ENCODE data around the gene GPR25.

Gene GPR25

GRCh38 chr1:200872446-200873115, at the start of gene GPR25:
TSS of gene GPR25 (plus strand) at chr1:200872981. CDS start at chr1:200873038, 57 bp downstream.
- DNase-seq (ENCODE audit: low spot score), result no peak

- DNase-seq (ENCODE audit: low spot score), result no peak
Observed at GRCh38 chr1:200831091-200831490, 41.7 kb upstream of the GPR25 start.

DNA sequence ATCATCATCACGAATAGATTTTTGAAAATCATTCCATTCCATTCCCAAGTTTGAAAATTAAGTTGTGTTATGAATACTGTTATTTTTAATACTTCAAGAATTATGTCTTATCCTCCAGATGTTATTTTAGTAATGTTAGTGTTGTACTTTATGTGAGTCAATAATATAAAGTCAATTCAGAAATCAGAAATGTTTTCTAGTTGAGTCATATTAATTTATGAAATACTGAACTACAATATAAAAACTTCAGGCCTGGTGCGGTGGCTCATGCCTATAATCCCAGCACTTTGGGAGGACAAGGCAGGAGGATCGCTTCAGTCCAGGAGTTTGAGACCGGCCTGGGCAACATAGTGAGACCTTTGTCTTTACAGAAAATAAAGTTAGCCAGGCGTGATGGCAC, 38.4 kb upstream of the GPR25 start:
- no peak for DNase-seq (ENCODE audit: low spot score)

DNA sequence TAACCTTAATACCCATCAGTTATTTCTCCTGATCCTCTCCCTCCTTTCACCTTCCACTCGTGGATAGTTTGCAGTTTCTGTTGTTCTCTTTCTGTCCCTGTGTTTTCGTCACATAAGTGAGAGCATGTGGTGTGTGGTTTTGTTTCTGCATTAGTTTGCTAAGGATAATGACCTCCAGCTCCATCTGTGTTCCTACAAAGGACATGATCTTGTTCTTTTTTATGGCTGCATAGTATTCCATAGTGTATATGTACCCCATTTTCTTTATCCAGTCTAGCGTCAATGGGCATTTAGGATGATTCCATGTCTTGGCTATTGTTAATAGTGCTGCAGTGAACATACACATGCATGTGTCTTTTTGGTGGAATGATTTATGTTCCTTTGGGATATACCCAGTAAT, 36.6 kb upstream of the GPR25 start:
- no peak for DNase-seq (ENCODE audit: low spot score)

- DNase-seq (ENCODE audit: low spot score), result no peak
Observed at GRCh38 chr1:200837931-200838571, 34.7 kb upstream of the GPR25 start.

DNA sequence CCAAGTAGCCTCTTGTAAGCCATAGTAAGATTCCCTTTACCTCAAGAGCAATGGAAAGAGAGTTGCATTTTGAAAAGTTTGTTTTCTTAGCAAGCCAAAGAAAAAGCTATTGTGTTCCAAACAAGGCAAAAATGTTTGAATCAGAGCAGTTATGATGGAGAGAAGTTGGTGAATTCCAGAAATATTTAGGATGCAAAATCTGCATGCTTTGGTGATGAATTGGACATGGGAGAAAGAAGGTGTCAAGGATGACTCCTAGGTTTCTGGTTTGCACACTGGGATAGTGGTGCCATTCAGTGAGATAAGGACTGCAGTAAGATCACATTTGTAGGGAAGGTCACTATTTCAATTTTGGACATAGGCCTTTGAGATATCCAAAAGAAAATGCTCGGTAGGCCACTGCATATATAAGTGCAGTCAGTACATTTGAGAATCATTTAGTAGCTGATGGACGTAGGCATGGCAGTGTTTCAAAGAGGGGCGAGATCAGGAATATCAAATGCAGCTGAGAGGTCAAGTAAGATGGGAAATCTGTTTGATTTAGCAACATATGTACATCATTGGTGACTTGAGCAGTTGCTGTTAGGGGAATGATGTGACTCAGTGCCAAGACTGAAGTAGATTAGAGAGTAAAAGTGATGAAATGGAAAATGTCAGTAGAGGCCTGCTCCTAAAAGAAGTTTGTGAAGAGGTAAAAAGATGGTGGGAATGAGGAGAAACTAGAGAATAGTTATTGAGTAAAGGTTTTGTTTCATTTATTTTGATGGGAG, 33.9 kb upstream of the GPR25 start:
- no peak for DNase-seq (ENCODE audit: low spot score)

DNA sequence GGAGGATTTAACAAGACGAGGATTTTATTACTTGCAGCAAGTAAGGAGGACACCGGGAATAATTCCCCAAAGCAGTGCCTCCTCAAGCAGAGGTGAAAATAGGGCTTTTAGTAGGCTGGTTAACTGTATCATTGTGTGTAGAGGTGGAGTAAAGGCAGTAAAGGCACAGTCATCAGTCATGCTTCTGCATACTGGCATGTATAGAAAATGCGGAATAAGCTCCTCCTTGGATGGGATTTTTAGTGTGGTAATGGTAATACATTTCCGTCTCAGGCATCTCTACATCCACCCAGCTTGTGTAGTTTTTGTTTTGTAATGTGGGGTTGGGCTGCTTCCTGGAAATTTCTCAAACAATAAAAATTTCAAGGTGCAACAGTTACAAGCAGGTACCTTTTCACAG, 27.4 kb upstream of the GPR25 start:
- DNase-seq (ENCODE audit: low spot score), result no peak

- no peak for DNase-seq (ENCODE audit: low spot score)
Observed at GRCh38 chr1:200846398-200846797, 26.4 kb upstream of the GPR25 start.

DNA sequence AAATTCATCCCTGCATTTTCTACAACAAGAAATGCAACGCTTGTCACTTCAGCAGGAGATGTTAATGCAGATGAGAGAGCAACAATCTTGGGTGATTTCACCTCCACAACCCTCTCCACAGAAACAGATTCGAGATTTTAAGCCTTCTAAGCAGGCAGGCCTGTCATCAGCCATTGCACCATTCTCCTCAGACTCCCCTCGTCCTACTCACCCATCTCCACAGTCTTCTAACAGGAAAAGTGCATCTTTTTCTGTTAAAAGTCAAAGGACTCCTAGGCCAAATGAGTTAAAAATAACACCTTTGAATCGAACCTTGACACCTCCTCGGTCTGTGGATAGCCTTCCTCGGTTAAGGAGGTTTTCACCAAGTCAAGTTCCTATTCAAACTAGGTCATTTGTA, 23.4 kb upstream of the GPR25 start:
- no peak for DNase-seq (ENCODE audit: low spot score)

DNA sequence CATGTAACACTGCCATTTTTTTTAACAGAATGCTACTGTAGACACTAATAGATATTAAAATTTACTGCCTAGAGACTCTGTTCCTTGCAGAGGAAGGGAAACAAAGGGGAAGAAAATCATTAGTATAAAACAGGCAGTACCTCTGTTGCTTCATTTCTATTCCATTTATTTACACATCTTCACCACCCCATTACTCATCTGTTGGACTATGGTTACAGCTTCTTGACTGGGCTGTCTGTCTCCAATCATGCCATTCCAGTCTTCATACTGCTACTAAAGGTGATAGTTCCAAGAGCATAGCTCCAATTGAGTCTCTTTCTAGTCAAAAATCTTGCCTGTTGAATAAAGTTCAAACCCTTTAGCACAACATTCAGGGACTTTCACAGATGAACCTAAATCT, 22.2 kb upstream of the GPR25 start:
- DNase-seq (ENCODE audit: low spot score), result no peak

- DNase-seq (ENCODE audit: low spot score), result no peak
Observed at GRCh38 chr1:200856716-200857357, 15.9 kb upstream of the GPR25 start.

DNA sequence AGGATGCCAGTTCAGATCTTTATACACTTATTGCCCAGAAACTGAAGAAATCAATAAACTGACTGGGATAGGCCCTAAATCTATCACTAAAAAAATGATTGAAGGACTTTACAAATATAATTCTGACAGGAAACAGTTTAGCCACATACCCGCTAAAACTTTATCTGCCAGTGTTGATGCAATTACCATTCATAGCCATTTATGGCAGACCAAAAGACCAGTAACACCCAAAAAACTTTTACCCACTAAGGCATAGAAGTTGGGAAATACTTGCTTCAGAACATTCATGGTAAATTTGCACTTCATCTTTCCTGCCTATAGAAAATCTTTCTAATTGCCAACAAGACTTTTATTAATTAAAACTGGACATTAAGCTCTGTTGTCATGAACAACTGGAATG, 15.0 kb upstream of the GPR25 start:
- no peak for DNase-seq (ENCODE audit: low spot score)

DNA sequence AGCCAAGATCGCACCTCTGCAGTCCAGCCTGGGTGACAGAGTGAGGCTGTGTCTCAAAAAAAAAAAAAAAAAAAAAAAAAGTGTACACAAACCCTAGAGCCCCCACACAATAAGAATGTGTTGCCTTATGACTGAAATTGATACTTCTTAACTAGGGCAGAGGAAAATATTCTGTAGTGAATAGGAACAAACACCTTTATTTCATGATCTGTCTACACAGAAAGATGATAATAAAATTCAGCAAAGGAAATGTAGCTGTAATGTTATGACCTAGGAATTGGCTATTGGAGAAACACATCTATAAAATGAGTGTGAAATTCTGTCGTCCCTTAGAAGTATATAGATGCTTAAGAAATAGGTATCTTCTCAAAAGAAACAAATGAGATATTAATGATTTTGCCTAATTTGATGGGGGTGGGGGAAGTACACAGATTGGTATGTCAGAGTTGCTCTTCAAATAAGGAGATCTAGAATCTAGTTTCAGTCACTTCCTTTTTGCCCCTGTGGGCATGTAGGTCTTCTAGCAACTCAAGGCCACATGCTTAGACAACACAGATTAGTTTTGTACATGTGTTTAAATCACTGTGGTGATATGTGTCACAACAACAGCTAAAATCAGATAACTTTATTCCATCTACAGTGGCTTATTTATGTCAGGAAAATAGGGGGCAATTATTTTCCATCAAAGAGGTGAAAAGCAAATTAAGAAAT, 10.7 kb upstream of the GPR25 start:
- no peak for DNase-seq (ENCODE audit: low spot score)

GRCh38 chr1:200862713-200863415, 9.9 kb upstream of the GPR25 start:
- no peak for DNase-seq (ENCODE audit: low spot score)

DNA sequence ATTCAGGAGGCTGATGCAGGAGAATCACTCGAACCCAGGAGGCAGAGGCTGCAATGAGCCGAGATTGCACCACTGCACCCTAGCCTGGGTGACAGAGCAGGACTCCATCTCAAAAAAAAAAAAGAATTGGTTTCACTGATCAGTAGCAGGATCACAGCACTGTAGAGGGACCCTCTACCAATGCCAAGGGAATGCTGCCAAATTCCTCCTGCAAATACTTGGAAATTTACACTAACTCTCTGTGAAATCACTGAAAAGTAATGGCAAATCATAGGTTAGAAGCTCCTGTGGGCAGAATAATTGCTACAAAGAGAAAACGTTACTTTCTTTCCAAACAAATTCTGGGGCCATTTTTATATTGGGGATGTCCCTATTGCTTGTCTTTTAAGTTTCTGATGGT, 6.7 kb upstream of the GPR25 start:
- DNase-seq (ENCODE audit: low spot score), result no peak

GRCh38 chr1:200866521-200866920, 6.3 kb upstream of the GPR25 start:
- DNase-seq (ENCODE audit: low spot score), result no peak

DNA sequence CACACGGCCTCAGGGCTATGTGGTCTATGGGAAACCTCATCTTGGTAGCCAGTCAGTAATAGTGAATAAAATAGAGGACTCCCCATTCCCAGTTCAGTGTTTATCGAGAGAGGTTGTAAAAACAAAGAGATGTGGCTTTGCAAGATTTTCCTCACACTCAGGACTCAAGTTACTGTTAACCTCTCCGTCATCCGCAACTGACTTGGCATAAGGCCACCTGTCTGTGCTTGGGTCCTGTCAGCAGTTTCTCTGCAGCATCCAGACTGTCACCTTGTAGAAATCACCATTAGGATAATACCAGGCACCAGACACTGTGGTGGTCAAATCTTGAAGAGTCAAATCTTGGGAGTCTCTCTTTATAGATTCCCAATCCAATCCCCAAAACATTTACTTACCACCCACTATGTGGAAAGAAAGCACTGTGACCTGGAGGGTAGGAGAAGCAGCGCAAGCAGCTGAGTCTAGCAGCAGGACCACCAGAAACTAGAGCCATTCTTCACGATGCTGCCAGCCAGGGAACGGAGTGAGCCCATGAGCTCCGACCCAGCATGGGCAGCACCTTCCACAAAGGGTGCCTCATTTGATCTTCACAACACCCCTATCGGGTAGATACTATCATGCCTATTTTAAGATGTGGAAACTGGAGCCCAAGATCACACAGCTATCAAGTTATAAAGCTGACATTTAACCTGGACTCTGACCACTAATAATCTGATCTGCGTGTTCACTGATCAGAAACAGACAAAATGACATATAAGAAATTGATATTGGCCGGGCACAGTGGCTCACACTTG, 5.6 kb upstream of the GPR25 start:
- no peak for DNase-seq (ENCODE audit: low spot score)

DNA sequence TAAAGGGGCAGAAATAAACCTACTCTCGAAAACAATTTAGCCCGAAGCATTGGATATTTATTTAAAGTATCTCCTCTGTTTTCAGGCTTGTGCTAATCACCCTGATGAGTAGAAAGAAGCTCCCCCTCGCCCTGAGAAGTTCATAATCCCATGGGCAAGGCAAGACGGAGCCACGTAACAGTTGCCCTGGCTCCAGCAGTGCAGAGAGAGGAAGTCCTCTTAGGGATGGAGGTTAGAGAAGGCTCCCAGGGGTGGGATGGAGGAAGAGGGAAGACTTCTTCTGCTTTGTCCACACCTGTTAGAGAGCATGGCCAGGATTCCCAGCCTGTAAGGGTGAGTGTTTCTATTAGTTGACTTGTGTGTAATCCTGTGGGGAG, 3.4 kb upstream of the GPR25 start:
- no peak for DNase-seq (ENCODE audit: low spot score)

- DNase-seq (ENCODE audit: low spot score), result no peak
Observed at GRCh38 chr1:200869753-200870391, 2.9 kb upstream of the GPR25 start.

DNA sequence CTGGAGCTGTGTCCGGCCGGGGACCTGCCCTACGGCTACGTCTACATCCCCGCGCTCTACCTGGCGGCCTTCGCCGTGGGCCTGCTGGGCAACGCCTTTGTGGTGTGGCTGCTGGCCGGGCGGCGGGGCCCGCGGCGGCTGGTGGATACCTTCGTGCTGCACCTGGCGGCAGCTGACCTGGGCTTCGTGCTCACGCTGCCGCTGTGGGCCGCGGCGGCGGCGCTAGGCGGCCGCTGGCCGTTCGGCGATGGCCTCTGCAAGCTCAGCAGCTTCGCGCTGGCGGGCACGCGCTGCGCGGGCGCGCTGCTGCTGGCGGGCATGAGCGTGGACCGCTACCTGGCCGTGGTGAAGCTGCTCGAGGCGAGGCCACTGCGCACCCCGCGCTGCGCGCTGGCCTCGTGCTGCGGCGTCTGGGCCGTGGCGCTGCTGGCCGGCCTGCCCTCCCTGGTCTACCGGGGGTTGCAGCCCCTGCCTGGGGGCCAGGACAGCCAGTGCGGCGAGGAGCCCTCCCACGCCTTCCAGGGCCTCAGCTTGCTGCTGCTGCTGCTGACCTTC, 412 bp downstream of the GPR25 start:
- no peak for DNase-seq (ENCODE audit: low spot score)

Measured in ecto neural progenitor cell (in vitro differentiated cells).